ENCODE results near the gene FRMD8. TPM values are rescaled to one million over a fixed set of nuclear protein-coding genes. Genes with fewer than 3 reads are reported as not detected.

Gene FRMD8
- total and polyA plus RNA-seq, 2 donors (not counting 3 experiments of a cell fraction or from before 2014, with no cell fraction given), result 36.4 to 53.9 TPM

DNA sequence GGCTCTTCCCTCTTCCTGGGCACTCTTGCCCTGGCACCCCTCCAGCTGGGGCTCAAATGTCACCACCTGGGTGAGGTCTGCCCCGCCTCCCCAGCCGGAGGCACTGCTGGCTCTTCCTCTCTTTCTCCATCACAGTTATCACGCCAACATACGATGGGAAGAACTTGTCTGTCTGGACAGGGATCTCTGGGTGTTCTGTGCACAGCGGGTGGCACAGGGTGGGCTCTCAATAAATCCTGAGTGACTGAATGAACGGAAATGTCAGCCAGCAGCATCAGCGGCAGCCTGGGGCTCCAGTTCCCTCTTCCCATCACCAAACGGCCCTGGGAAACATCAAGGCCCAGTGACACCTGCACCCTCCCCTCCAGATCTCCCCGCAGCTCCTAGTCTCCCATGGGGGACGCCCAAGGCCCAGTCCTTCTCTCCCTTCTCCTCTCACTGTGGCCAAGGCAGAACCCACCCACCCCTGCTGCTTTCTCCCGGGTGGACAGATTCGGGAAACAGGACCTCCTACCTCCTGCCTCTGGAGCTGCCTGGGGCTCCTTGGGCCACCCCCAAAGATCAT lies 3.6 kb upstream of the FRMD8 start:
- ChIA-PET CTCF (interaction anchor here (1.0 to 3.5 kb wide), 11 partner anchors 12 to 128 kb away, joined by 3 to 38 read pairs (median 4); partner anchors contain the start of gene NEAT1), POLR2A (interaction anchor here (0.6 to 3.4 kb wide), 5 partner anchors 37 to 291 kb away, joined by 4 to 23 read pairs (median 6); partner anchors contain the start of genes MALAT1 and NEAT1)
- peak overlapping the region; percentile 68 for H3K4me2 ChIP-seq (ENCODE audit: insufficient read depth, low read length)
- no peaks in the 10 kb centered on the region for H4K20me1 ChIP-seq (replicated peaks; ENCODE audit: control insufficient read depth, extremely low read depth, insufficient read depth, low read length)
- H3K9ac ChIP-seq (replicated peaks; ENCODE audit: extremely low read depth, insufficient read depth, low read length), result peak overlapping the region; percentile 82
- H2AFZ ChIP-seq (ENCODE audit: low read depth, low read length), result peak overlapping the region; percentile 15
- no peak for DNase-seq (ENCODE audit: low read depth, low spot score)
- no peak for FAIRE-seq
- TSS peak; percentile 65 for BruUV-seq (replicated peaks)
- TF ChIP-seq POLR2AphosphoS5 (IDR thresholded peaks at IDR 0.05; ENCODE audit: insufficient read depth, low read depth, low read length), result no peak
- TF ChIP-seq POLR2A (IDR thresholded peaks at IDR 0.05; ENCODE audit: low read depth, low read length), result peak; percentile 77
- no peaks in the 10 kb centered on the region for H3K27me3 ChIP-seq (ENCODE audit: control insufficient read depth in 2 of 2, insufficient read depth in 2 of 2, low read length in 2 of 2)
- dilution Hi-C loops (cut with MboI; ENCODE audit: extremely low pct_ligation_motif_present, low sequenced_read_pairs), result no loop called here
- H3K79me2 ChIP-seq (ENCODE audit: control insufficient read depth, insufficient read depth, low read length), result peaks cover 14% of the 10 kb centered on the region
- peaks cover 46% of the 10 kb centered on the region for H3K4me1 ChIP-seq (ENCODE audit: control insufficient read depth, extremely low read depth, insufficient read depth, low read length)
- no peaks in the 10 kb centered on the region for H3K36me3 ChIP-seq (ENCODE audit: control insufficient read depth in 2 of 2, extremely low read depth in 1 of 2, insufficient read depth in 2 of 2, low read length in 2 of 2)
- peak overlapping the region in 1 of 3 experiments; percentile 2 for H3K4me3 ChIP-seq (replicated peaks in 1 of 3; ENCODE audit: insufficient read depth in 1 of 3, low read depth in 1 of 3, low read length in 3 of 3)
- intact Hi-C loops (cut with micrococcal nuclease), result loop anchor here (1.0 to 5.0 kb wide), 7 partner anchors 12 to 189 kb away; partner anchors contain the start of genes FAM89B, NEAT1 and ZNRD2
- H3K27ac ChIP-seq (ENCODE audit: insufficient read depth, low read depth, low read length), result peak overlapping the region; percentile 95
- H3K9me3 ChIP-seq (replicated peaks; ENCODE audit: control insufficient read depth, insufficient read depth, low read length), result no peaks in the 10 kb centered on the region
- no peaks in the 10 kb centered on the region for H3K9me1 ChIP-seq (replicated peaks; ENCODE audit: control insufficient read depth, extremely low read depth, insufficient read depth, low read length)

DNA sequence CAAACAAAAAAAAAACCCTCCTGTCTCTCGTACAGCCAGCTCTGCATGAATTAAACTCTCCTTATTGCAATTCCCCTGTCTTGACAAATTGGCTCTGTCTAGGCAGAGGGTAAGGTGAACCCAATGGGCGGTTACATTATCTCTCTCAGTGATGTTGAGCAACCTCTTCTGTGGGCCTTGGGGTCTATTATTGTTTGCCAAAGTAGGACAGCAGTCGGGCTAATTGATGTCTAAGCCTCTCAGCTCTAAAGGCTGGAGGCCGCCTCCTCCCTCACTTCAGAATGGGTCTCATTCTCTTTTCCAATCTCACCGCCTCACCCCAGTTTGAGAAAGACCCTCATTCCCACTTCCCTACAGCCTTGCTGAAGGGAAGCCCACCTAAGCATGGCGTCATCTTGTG lies 2.7 kb upstream of the FRMD8 start:
- Histone ChIP-seq H3K4me3 (replicated peaks in 1 of 3; ENCODE audit: insufficient read depth in 1 of 3, low read depth in 1 of 3, low read length in 3 of 3) (no peak overlapping the region), H3K79me2 (ENCODE audit: control insufficient read depth, insufficient read depth, low read length) (peaks cover 23% of the 10 kb centered on the region), H3K4me1 (ENCODE audit: control insufficient read depth, extremely low read depth, insufficient read depth, low read length) (peaks cover 55% of the 10 kb centered on the region), H3K9me1 (replicated peaks; ENCODE audit: control insufficient read depth, extremely low read depth, insufficient read depth, low read length) (no peaks in the 10 kb centered on the region), H4K20me1 (replicated peaks; ENCODE audit: control insufficient read depth, extremely low read depth, insufficient read depth, low read length) (no peaks in the 10 kb centered on the region), H3K9me3 (replicated peaks; ENCODE audit: control insufficient read depth, insufficient read depth, low read length) (no peaks in the 10 kb centered on the region), H3K27me3 (ENCODE audit: control insufficient read depth in 2 of 2, insufficient read depth in 2 of 2, low read length in 2 of 2) (no peaks in the 10 kb centered on the region), H3K36me3 (ENCODE audit: control insufficient read depth in 2 of 2, extremely low read depth in 1 of 2, insufficient read depth in 2 of 2, low read length in 2 of 2) (no peaks in the 10 kb centered on the region), H3K27ac (ENCODE audit: insufficient read depth, low read depth, low read length) (peak overlapping the region; percentile 62), H3K9ac (replicated peaks; ENCODE audit: extremely low read depth, insufficient read depth, low read length) (peak overlapping the region; percentile 57), H2AFZ (ENCODE audit: low read depth, low read length) (no peak overlapping the region), H3K4me2 (ENCODE audit: insufficient read depth, low read length) (no peak overlapping the region)
- ChIA-PET CTCF (interaction anchor here (1.4 kb wide), 1 partner anchor 127 kb away, joined by 4 read pairs; no protein-coding TSS in a partner anchor), POLR2A (interaction anchor here (0.6 to 3.4 kb wide), 4 partner anchors 40 to 292 kb away, joined by 3 to 23 read pairs (median 5); partner anchors contain the start of gene NEAT1)
- intact Hi-C loops (cut with micrococcal nuclease), result loop anchor here (5.0 kb wide), 1 partner anchor 189 kb away; the partner anchor contains the start of genes FAM89B and ZNRD2
- DNase-seq (ENCODE audit: low read depth, low spot score), result no peak
- dilution Hi-C loops (cut with MboI; ENCODE audit: extremely low pct_ligation_motif_present, low sequenced_read_pairs), result no loop called here
- peak; percentile 62 for FAIRE-seq
- TF ChIP-seq, protein P1, sequence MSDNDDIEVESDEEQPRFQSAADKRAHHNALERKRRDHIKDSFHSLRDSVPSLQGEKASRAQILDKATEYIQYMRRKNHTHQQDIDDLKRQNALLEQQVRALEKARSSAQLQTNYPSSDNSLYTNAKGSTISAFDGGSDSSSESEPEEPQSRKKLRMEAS (IDR thresholded peaks at IDR 0.05; ENCODE audit: insufficient read depth, insufficient read length), result no peak
- no TSS peak for BruUV-seq (replicated peaks)
